Liver (tissue), 3 donors: ENCODE measurements around the gene DBN1.

Source experiments
- ATF3 ChIP-seq: IDR thresholded peaks from 2 replicates; pipeline ENCODE4 v1.6.1; 2016; ENCODE audit warnings: antibody characterized with exemption
- CTCF ChIP-seq: fragments of 150-350 bp; IDR thresholded peaks from 2 replicates; pipeline ENCODE4 v1.5.1; 2017; ENCODE audit warnings: improper control_type of control experiment, low read depth, low read length; ENCODE audit not compliant: missing input control
- EGR1 ChIP-seq, 2 donors: IDR thresholded peaks; 2 replicates each; pipeline ENCODE4 v1.6.1; 2016 to 2018; ENCODE audit warnings: antibody characterized with exemption in 2 of 2, low read depth in 2 of 2
- HNF4A ChIP-seq, 2 donors: conservative IDR thresholded peaks; 2 replicates each; pipeline ENCODE4 v1.6.1; 2016; ENCODE audit warnings: antibody characterized with exemption in 2 of 2, mild to moderate bottlenecking in 2 of 2
- JUND ChIP-seq, 2 donors: IDR thresholded peaks; 2 replicates each; pipeline ENCODE4 v1.6.1; 2016; ENCODE audit warnings: antibody characterized with exemption in 2 of 2
- NR2F2 ChIP-seq: IDR thresholded peaks from 2 replicates; pipeline ENCODE4 v1.6.1; 2016; ENCODE audit warnings: antibody characterized with exemption
- RAD21 ChIP-seq, 2 donors: IDR thresholded peaks; 2 replicates each; pipeline ENCODE4 v1.6.1; 2016; ENCODE audit warnings: antibody characterized with exemption in 2 of 2, mild to moderate bottlenecking in 2 of 2
- SP1 ChIP-seq: IDR thresholded peaks from 2 replicates; pipeline ENCODE4 v1.6.1; 2018; ENCODE audit warnings: antibody characterized with exemption, mild to moderate bottlenecking
- YY1 ChIP-seq: IDR thresholded peaks from 2 replicates; pipeline ENCODE4 v1.6.1; 2016; ENCODE audit warnings: antibody characterized with exemption, mild to moderate bottlenecking
- TF ChIP-seq, protein P1 (sequence below): IDR thresholded peaks from 2 replicates; pipeline ENCODE4 v1.6.1; 2016; ENCODE audit warnings: antibody characterized with exemption, mild to moderate bottlenecking
- donor health status: healthy.
- donor health status: healthy.

GRCh38 chr5:177449140-177450061 lies 24.0 kb downstream of the DBN1 start:
- TF ChIP-seq EGR1 (IDR thresholded peaks at IDR 0.05; ENCODE audit: low read depth in 2 of 2) = no peak
- TF ChIP-seq, protein P1, sequence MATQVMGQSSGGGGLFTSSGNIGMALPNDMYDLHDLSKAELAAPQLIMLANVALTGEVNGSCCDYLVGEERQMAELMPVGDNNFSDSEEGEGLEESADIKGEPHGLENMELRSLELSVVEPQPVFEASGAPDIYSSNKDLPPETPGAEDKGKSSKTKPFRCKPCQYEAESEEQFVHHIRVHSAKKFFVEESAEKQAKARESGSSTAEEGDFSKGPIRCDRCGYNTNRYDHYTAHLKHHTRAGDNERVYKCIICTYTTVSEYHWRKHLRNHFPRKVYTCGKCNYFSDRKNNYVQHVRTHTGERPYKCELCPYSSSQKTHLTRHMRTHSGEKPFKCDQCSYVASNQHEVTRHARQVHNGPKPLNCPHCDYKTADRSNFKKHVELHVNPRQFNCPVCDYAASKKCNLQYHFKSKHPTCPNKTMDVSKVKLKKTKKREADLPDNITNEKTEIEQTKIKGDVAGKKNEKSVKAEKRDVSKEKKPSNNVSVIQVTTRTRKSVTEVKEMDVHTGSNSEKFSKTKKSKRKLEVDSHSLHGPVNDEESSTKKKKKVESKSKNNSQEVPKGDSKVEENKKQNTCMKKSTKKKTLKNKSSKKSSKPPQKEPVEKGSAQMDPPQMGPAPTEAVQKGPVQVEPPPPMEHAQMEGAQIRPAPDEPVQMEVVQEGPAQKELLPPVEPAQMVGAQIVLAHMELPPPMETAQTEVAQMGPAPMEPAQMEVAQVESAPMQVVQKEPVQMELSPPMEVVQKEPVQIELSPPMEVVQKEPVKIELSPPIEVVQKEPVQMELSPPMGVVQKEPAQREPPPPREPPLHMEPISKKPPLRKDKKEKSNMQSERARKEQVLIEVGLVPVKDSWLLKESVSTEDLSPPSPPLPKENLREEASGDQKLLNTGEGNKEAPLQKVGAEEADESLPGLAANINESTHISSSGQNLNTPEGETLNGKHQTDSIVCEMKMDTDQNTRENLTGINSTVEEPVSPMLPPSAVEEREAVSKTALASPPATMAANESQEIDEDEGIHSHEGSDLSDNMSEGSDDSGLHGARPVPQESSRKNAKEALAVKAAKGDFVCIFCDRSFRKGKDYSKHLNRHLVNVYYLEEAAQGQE = no peak
- no peak for TF ChIP-seq ATF3
- TF ChIP-seq CTCF = no peak
- TF ChIP-seq YY1 = no peak
- no peak for TF ChIP-seq JUND (IDR thresholded peaks at IDR 0.05)
- no peak for TF ChIP-seq SP1
- TF ChIP-seq NR2F2 = no peak
- no peak for TF ChIP-seq RAD21 (IDR thresholded peaks at IDR 0.05)
- TF ChIP-seq HNF4A (conservative IDR thresholded peaks at IDR 0.05) = no peak
